Omental fat pad (tissue), 4 donors: ENCODE results near the gene ZNF835. TPM values are rescaled to one million over a fixed set of nuclear protein-coding genes. Genes with fewer than 3 reads are reported as not detected.

Source experiments
- ATAC-seq: fragments of 150-250 bp; one replicate; pipeline ENCODE4 v1.9.1; 2016; ENCODE audit warnings: mild to moderate bottlenecking, moderate library complexity; ENCODE audit not compliant: low FRiP score
- DNase-seq: peaks from one replicate; pipeline ENCODE4 v3.0.0-alpha.2; 2019; ENCODE audit warnings: low spot score
- CTCF ChIP-seq, 3 donors: fragments of 450-650 bp; IDR thresholded peaks; one replicate each; pipeline ENCODE4 v1.5.1; 2016 to 2017; ENCODE audit warnings: antibody characterized with exemption in 3 of 3, mild to moderate bottlenecking in 3 of 3, moderate library complexity in 2 of 3
- total RNA-seq, 4 donors: library from RNA; depleted of rRNA; stranded (reverse); fragments of >200 nt; gene quantifications; one replicate each; pipeline ENCODE4 v1.1.0, GENCODE V29; 2016

ZNF835 gene
- total RNA-seq, 4 donors from 2014 or later: 3.5 to 8.1 (median 5.9) TPM

GRCh38 chr19:56619121-56619520, 52.4 kb downstream of the ZNF835 start:
- DNase-seq (no peak), ATAC-seq (no peak)
- TF ChIP-seq CTCF (IDR thresholded peaks at IDR 0.05): no peak

GRCh38 chr19:56617531-56617930, 54.0 kb downstream of the ZNF835 start:
- no peak for DNase-seq
- no peak for TF ChIP-seq CTCF (IDR thresholded peaks at IDR 0.05)
- ATAC-seq: no peak

GRCh38 chr19:56613639-56614038, 57.9 kb downstream of the ZNF835 start:
- ATAC-seq: no peak
- no peak for TF ChIP-seq CTCF (IDR thresholded peaks at IDR 0.05)
- DNase-seq: no peak

- ATAC-seq: no peak
- TF ChIP-seq CTCF (IDR thresholded peaks at IDR 0.05): no peak
- no peak for DNase-seq
Measured at GRCh38 chr19:56612737-56613136, 58.8 kb downstream of the ZNF835 start.

Other genes with a start within 250 kb of the ZNF835 start
- gene ZNF667, start 194.4 kb downstream of the ZNF835 start, total RNA-seq: 1 to 10 TPM; 2.4 to 6.8 (median 3.6) TPM
- gene ZNF471, start 163.9 kb downstream of the ZNF835 start, total RNA-seq: 1 to 10 TPM; 1.9 to 6.0 (median 5.2) TPM
- 1 to 10 TPM; 4.9 to 9.2 (median 7.4) TPM for gene ZFP28, start 132.8 kb downstream of the ZNF835 start, total RNA-seq
- gene ZNF470, start 104.3 kb downstream of the ZNF835 start, total RNA-seq: 1 to 10 TPM; 2.0 to 3.0 (median 2.5) TPM
- gene ZNF71, start 76.5 kb downstream of the ZNF835 start, total RNA-seq: 10 to 100 TPM in 2 of 4 donors, 1 to 10 TPM in 2; 5.8 to 11.2 (median 9.6) TPM
- gene SMIM17, start 28.6 kb downstream of the ZNF835 start, total RNA-seq: under 1 TPM in 2 of 4 donors, not detected in 2; 0.37 to 0.48 TPM
- gene PEG3, start 169.0 kb upstream of the ZNF835 start, total RNA-seq: 1 to 10 TPM; 6.5 to 8.8 (median 7.3) TPM
- under 1 TPM in 2 of 4 donors, not detected in 2; 0.36 to 0.88 TPM for gene ZIM2, start 169.0 kb upstream of the ZNF835 start, total RNA-seq